Measurements from ENCODE around the gene PLAC8L1. TPM values are rescaled to one million over a fixed set of nuclear protein-coding genes. Genes with fewer than 3 reads are reported as not detected.

The PLAC8L1 gene, protein sequence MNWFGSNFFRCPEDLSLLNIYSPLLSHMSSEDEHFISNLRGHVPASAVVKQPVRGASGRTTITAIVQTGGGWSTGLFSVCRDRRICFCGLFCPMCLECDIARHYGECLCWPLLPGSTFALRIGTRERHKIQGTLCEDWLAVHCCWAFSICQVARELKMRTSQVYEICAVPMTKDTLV
- total RNA-seq, result not detected in 2 replicates
- 1.1 and 1.2 TPM in 2 replicates for polyA plus RNA-seq

DNA sequence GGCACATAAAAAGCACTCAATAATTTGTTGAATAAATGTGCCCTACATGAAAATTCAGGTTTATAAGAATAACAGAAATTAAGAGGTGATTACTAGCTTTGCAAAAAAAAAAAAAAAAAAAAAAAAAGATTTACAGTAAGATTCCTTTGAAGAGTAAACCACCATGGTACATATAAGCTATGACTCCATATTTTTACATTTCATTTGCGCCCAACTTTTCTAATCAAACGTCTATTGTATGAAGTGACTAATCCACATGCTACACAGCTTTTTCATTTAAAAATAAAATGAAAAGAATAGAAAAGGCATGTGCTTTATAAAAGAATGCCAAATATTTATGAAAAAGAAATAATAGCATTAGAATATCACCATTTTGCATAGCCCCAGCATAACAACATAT is at the start of gene PLAC8L1:
Gene PLAC8L1, minus strand, starts transcription at position 101 of the 400 bp plus-strand sequence. CDS start 1,266 bp downstream, outside the sequence.
- Histone ChIP-seq H3K27ac (no peak within 1 kb of the TSS), H3K9me3 (ENCODE audit: low read depth) (no peaks in the 10 kb centered on the region), H3K36me3 (no peaks in the 10 kb centered on the region), H3K4me3 (no peak within 1 kb of the TSS), H3K4me1 (ENCODE audit: low read depth) (peaks cover 8% of the 10 kb centered on the region), H3K27me3 (no peaks in the 10 kb centered on the region)
- DNase-seq (ENCODE audit: low read depth in 1 of 2, low spot score in 1 of 2), result no peak
- TF ChIP-seq, protein P1, sequence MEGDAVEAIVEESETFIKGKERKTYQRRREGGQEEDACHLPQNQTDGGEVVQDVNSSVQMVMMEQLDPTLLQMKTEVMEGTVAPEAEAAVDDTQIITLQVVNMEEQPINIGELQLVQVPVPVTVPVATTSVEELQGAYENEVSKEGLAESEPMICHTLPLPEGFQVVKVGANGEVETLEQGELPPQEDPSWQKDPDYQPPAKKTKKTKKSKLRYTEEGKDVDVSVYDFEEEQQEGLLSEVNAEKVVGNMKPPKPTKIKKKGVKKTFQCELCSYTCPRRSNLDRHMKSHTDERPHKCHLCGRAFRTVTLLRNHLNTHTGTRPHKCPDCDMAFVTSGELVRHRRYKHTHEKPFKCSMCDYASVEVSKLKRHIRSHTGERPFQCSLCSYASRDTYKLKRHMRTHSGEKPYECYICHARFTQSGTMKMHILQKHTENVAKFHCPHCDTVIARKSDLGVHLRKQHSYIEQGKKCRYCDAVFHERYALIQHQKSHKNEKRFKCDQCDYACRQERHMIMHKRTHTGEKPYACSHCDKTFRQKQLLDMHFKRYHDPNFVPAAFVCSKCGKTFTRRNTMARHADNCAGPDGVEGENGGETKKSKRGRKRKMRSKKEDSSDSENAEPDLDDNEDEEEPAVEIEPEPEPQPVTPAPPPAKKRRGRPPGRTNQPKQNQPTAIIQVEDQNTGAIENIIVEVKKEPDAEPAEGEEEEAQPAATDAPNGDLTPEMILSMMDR (IDR thresholded peaks at IDR 0.05; ENCODE audit: low read depth, low read length), result no peak

DNA sequence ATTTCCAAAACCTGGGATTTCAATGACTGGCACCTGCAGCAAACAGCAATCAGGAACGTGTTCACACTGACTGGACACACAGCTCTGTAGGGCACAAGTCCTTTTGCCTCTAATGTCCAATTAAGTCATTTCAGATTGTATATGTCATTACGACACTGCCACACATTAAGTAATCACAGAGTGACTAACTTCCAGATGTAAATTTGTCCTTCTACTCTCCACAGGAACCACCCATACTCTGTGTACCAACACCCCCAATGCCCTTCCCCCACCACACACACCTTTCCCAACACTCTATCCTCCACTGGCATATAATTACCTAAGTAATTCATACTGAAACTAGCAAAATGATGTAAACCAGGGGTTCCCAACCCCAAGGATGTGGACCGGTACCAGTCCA is 46.6 kb upstream of the PLAC8L1 start:
- no peaks in the 10 kb centered on the region for H3K9me3 ChIP-seq (ENCODE audit: low read depth)
- DNase-seq (ENCODE audit: low read depth in 1 of 2, low spot score in 1 of 2), result no peak
- no peak overlapping the region for H3K4me3 ChIP-seq
- H3K27ac ChIP-seq, result no peak overlapping the region
- peaks cover 72% of the 10 kb centered on the region for H3K36me3 ChIP-seq
- no peaks in the 10 kb centered on the region for H3K27me3 ChIP-seq
- TF ChIP-seq, protein P1 (IDR thresholded peaks at IDR 0.05; ENCODE audit: low read depth, low read length), result no peak
- no peaks in the 10 kb centered on the region for H3K4me1 ChIP-seq (ENCODE audit: low read depth)

DNA sequence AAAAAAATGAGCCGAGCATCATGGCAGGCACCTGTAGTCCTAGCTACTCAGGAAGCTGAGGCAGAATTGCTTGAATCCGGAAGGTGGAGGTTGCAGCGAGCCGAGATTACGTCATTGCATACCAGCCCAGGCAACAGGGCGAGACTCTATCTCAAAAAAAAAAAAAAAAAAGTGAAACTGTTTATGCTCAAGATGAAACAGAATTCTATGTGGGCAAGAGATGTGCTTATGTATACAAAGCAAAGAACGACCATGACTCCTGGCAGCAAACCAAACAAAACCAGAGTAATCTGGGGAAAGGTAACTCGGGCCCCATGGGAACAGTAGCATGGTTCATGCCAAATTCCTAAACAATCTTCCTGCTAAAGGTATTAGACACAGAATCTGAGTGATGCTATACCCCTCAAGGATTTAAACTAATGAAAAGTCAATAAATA is 32.6 kb upstream of the PLAC8L1 start:
- Histone ChIP-seq H3K36me3 (peaks cover 41% of the 10 kb centered on the region), H3K4me1 (ENCODE audit: low read depth) (no peaks in the 10 kb centered on the region)

DNA sequence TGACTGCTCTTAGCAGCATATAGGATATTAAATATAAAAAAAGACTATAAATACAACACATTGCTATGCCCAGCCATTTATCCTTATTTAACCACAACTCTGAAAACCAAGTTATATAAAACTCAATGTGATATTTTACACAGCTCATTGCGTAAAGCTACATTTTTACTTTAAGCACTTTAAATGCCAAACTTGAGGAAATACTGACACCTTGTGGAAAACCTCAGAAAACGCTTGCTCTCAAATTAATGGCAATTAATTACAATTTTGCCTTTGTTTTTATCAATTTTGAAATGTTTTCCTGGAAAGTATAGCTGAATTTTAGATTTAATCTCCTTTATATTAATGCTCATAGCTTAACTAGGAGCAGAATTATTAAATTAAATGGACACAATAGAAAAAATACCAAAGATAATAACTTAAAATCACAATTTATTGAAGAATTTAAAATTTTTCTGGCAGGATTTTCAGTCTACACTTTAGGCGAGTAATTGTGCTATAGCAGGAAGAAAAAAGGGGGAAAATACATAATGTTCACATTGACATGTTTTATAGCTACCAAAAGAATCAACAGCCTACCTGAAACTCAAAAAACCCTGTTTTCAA is 25.2 kb upstream of the PLAC8L1 start:
- Histone ChIP-seq H3K27me3 (no peaks in the 10 kb centered on the region), H3K9me3 (ENCODE audit: low read depth) (no peaks in the 10 kb centered on the region), H3K27ac (no peak overlapping the region), H3K4me1 (ENCODE audit: low read depth) (no peaks in the 10 kb centered on the region), H3K36me3 (peaks cover 65% of the 10 kb centered on the region), H3K4me3 (no peak overlapping the region)
- peak; percentile 55 to 65 for DNase-seq (ENCODE audit: low read depth in 1 of 2, low spot score in 1 of 2)
- TF ChIP-seq, protein P1 (IDR thresholded peaks at IDR 0.05; ENCODE audit: low read depth, low read length), result peak; percentile 57

More for the DNA sequence above, 32.6 kb upstream of the PLAC8L1 start:
- Histone ChIP-seq H3K27ac (no peak overlapping the region), H3K9me3 (ENCODE audit: low read depth) (no peaks in the 10 kb centered on the region), H3K27me3 (no peaks in the 10 kb centered on the region), H3K4me3 (no peak overlapping the region)
- TF ChIP-seq, protein P1 (IDR thresholded peaks at IDR 0.05; ENCODE audit: low read depth, low read length), result no peak
- DNase-seq (ENCODE audit: low read depth in 1 of 2, low spot score in 1 of 2), result peak in 1 of 2 donors; percentile 47

DNA sequence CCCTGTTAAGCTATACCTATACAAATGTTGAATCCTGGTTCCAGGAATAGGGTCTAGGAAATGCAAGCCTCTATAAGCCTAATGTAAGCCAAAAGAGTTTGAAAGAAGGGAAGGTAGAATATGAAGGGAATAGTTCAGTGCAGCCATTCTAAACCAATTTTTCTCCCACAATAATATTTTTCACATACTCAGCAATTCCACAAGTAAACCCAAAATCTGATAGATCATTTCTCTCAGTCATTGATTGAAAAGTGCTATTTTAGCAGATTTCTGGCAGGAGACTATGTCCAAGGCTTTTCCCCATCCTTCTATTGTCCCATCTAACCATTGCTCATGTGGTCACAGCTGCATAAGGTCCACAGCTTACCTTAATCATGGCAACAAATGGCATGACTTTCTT is 20.7 kb upstream of the PLAC8L1 start:
- H3K9me3 ChIP-seq (ENCODE audit: low read depth), result no peaks in the 10 kb centered on the region
- no peak overlapping the region for H3K27ac ChIP-seq
- peaks cover 87% of the 10 kb centered on the region for H3K36me3 ChIP-seq
- no peak overlapping the region for H3K4me3 ChIP-seq
- no peak for DNase-seq (ENCODE audit: low read depth in 1 of 2, low spot score in 1 of 2)
- TF ChIP-seq, protein P1 (IDR thresholded peaks at IDR 0.05; ENCODE audit: low read depth, low read length), result no peak
- H3K4me1 ChIP-seq (ENCODE audit: low read depth), result no peaks in the 10 kb centered on the region
- no peaks in the 10 kb centered on the region for H3K27me3 ChIP-seq

Measured in cardiac muscle cell (in vitro differentiated cells and primary cell).